KG1 (cell line): Measurements from ENCODE around the gene TPMT.
A peak's percentile ranks its signal among the peaks of the same experiment; 100 is the strongest.
"Not testable (repeated sequence)": the region's sequence is repeated elsewhere in the genome, so short reads cannot be mapped to it uniquely, and the experiment has no call there.

Experiments used
- DNase-seq: peaks from one replicate; lab custom pipeline; 2025; lab: John Stamatoyannopoulos, UW

TPMT gene

DNA sequence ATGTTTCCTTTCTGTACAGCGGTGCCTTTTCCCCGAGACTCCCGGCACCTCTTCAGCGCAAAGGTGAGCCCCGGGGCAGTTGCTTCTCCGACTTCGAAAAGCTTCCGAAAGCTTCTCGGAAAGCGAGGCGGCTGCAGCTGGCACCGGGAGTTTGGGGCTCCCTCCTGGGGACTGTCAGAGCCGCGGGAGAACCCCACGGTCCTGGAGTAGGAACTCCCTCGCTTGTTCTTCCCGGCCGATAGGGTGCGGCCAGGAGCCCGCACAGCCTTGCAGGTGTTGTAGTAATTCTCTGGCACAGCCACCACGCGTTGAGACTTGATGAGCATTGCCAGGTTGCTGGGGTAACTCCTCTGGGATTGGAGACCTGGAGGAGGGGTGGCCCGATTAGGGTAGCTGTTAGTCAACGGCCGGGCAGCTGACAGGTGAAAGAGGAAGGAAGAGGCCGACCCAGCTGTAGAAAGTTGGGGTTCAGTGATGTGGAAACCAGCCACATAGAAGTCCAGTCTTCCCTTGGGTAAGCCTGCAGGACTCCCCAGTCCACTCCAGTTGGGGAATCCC, 1.1 kb upstream of the TPMT start:
- peak; percentile 40 for DNase-seq

DNA sequence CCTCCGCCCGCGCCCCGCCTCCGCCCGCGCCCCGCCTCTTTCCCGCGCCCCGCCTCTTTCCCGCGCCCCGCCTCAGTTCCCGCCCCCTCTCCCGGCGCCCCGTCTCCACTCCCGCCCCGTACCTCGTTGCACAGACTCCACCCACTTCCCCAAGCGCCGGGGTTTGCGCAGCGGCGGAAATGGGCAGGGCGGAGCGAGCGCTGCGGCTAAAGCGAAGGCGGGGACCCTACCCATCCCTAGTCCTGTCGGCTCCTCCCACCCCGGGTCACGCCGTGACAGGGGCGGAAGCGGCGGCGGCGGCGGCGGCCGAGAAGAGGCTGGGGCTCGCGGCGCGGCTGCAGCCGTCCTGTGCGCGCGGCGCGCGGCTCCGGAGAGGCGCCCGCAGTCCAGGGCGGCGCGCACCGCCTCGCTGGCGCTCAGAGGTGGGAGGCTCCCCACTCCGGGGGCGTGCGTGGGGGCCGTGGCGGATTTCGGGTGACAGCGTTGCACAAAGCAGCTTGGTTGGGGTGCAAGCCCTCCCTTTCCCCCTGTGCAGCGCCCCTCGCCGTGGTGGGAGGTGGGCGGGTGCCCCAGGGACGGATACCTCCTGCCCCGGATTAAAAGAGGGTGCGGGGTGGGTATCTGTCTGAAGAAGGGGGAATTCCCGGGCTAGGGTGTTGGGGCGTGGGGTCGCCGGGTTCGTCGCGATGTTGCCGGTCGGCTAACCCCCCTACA, 430 bp upstream of the TPMT start, which contains the start of gene KDM1B:
Gene KDM1B (plus strand): TSS at position 273 of the 714 bp plus-strand sequence. CDS start 4,474 bp downstream, outside the sequence.
- peak; percentile 81 for DNase-seq

DNA sequence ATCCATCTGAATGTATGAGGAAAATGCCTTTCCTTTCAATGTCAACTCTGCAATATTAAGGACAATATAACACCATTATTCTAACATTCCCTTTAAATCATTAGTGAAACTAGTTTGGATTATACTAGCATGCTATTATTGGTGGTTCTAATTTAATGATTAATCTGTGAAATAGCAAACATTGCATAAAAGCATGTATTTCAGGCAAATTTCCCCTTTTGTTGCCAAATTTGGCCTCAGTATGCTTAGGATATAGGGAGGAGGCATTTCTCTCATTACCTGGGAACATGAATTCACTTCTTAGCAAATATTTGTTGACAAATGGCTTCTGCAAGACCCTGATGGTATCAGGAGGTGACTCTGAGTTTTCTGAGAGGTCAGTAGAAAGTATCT, 1.6 kb downstream of the TPMT start:
- no peak for DNase-seq

DNA sequence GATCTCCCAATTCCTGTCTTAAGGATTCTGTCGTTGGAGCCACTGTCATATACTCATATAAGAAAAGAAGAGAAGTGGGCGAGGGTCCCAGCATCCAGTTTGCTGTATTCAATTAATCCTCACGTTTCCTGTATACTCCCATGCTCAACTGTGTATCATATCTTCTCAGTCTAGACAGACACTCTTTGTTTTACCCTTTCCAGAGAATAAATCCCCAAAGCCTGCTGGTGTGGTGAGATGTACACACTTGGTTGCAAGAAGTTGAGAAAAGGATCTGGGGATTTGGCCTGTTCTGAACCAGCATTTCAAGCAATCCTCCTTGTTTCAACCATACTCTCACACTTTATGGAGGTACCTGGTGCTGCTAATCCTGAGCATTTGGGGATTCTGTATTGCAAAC, 3.1 kb downstream of the TPMT start:
- DNase-seq: no peak

DNA sequence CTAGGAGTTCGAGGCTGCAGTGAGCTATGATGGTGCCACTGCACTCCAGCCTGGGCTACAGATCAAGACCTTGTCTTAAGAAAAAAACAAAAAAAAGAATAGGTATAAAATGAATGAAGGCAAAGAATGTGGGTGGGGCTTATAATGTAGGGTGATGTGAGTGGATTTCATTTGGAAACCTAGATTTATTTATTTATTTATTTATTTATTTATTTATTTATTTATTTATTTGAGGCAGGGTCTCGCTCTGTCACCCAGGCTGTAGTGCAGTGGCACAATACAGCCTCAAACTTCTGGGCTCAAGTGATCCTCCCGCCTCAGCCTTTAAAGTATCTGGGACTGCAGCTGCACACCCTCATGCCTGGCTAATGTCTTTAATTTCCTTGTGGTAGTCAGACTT, 3.5 kb downstream of the TPMT start:
- not testable (repeated sequence) for DNase-seq

DNA sequence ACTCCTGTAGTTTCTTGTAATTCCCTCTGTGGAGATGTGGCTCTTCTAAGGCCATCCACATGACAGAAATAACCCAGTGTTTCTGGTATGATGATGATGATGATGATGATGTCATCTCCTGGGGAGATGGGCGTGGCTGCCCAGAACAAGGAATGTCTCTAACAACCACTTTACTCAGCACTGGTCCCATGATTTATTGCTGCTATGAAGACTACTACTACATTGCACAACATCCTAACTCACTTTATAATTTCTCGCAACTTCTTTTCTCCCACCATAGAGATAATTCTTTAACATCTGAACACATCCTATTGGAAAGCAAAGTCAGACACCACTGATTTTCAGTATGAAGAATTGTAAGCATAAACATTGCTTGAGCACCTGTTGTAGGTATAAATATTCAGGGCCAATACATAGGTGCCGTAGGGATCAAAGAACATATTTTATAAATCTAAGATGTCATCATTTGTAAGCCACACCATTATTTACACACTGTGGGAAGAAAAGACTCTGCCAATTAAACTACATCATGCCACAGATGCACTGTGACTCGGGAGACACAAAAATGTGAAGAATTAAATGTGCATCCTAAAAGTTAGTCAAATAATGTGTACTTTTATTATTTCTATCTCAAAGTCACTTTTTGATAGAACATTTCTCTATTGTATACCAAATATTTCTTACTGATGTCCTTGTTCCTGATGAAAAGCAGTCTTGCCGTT, 6.4 kb downstream of the TPMT start:
- no peak for DNase-seq

DNA sequence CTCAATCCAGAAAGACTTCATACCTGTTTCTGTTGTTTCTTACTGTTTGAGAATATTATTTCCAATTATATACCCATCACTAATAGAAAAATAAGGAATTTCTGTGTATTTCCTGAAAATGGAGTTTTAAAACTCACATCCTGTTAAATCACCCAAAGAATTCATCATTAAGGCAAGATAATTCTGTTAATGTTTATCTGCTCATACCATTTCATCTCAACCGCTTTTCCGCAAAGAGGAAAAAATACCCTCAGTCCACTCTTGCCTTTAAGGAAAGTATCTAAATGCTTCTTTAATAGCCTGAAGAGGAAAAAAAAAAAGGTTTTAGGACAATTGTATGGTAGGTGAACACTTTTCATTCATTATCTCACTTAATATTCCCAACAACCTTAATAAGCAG, 7.3 kb downstream of the TPMT start:
- no peak for DNase-seq

DNA sequence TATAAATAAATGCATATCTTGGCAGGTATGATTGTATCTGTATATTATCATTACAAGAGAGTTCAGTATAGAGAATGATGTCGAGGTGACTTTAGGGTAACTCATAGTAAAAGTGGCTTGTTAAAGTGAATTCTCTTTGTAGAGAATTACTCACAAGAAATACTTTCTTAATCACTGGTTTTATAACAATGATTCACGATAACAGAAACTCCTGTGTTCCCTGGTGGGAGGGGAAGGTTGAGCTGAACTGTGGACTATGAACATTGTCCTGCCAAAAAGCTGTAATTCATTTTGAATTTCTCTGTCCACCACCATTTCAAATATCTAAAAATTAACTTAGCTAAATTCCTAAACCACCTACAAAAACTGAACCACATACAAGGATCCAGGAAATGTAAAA, 7.7 kb downstream of the TPMT start:
- DNase-seq: no peak

DNA sequence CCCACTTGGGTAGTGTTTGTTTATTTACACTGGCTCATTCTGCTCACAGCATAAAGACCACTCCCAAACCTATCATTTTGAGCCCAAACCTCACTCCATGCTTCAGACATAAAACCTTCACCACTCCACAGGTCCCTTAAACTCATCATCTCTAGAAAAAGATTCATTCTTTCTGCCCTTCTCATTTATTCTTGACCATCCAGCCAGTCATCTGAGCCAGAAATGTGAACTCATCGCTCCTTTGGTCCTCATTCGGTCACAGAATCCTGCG, 12.4 kb downstream of the TPMT start:
- DNase-seq: no peak

DNA sequence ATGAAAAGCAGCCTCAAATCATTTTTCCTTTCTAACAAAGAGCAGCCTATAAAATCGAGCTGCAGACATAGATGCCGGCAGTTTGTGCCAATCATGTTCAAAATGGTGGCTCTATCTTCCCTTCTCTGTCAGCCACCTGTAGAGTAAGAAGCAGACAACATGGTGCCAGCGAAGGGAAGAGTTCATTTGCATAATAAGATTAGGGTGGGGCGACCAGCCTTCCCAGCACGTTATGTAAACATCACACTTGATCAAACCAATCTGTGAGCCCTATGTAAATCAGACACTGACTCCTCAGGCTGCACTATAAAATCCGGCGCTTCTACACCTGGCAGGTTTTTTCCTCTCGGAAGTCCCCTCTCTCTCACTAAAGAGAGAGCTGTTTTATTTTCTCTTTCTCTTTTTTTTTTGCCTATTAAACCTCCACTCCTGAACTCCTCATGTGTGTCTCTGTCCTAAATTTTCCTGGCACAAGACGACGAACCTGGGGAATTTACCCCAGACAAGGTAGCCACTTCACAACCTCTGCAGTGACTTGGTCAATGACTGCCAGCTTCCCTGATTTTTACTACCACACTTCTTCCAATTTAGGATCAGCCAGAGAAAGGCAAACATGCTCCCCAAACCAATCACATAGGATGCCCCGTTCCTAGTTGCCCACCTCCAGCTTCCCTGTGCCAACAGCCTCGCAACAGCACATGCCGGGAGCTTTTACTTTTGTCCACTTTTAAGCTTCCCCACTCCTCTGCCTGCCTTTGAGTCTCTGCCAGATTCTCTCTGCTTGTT, 12.9 kb downstream of the TPMT start:
- DNase-seq: no peak

DNA sequence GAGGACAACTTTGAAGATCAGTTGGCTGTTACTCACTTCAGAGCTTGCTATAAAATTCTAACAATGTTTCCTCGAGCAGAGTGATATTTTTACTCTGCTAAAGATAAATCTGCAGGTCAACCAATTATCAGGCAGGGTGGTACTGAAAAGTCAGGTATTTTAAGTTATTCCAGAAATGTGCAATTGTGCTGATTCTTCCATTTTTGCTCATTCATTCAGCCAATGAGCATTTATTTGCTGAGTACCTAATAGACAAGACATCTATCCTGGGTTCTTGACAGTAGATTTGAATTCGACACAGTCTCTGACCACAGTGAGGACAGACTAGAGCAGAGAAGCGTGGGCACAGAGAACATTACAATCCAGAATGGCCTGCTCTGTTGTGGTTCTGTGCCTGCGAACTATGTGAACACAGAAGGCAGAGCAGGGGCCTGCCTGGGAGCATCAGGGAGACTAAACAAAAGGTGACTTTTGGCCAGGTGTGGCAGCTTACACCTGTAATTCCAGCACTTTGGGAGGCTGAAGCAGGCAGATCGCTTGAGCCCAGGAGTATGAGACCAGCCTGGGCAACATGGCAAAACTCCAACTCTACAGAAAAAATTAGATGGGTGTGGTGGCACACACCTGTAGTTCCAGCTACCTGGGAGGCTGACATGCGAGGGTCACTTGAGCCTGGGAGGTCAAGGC, 14.8 kb downstream of the TPMT start:
- no peak for DNase-seq

DNA sequence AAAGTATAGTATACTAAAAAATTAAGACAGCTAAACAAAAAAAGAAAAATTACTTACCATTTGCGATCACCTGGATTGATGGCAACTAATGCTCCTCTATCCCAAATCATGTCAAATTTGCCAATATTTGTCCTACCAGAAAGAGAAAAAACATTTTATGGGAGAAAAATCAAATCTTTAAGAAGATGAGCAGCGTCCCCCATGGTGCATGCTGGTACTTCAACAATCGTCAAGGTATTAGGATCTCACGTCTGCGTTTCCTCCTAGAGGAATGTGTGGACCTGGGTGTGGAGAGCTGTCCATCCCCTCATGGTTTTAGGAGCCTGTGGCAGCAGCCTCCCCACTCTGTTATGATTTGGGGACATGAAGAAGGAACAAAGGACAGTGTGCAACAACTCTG, 16.0 kb downstream of the TPMT start:
- DNase-seq: no peak

DNA sequence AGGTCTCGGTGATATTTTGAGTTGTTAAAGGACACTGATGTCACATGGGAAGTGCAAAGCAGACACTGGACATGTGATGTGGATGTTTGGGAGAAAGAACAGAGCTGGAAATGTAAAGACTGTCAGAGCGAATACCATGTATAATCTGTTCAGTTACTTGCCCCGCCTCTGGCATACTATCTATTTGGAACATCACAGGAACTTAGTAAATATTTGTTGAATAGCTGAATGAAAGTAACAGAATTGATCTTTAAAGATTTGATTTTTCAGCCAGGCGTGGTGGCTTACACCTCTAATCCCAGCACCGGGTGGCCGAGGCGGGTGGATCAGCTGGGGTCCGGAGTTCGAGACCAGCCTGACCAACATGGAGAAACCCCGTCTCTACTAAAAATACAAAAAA, 18.6 kb downstream of the TPMT start:
- DNase-seq: no peak

DNA sequence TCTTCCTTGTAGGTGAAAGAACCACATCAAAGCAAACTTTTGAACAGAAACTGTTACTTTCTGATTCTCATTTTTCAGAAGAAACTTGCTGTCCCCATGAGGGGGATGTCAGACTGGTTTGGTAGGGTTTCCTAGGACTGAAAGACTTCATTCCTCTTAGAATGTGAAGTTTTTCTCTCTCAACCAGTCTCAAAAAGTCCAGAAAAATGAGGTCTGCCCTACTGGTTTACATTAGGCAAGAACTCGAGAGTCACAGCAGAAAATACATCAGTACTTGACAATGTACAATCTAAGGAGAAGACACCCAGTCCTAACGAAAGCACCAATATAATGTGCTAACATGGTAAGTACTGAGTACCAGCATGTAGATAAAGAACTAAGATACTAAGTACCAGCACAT, 19.7 kb downstream of the TPMT start:
- no peak for DNase-seq

DNA sequence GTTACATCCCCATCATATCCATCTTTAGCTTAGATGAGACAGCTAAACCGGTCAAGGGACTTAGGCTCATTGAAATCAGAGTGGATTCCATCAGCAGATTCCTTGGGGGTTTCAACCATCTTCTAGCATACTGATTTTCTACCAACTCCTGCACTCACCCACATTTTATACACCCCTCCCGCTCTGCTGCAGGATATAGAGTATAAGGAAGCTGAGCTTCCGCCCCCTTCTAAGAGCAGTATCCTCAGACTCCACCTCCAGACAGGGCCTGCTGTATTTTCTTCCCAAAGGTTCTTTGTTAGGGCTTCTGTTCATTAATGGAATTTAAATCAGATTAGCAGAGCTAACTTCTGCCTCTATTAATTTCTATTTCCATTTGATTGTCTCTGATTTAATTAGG, 22.5 kb downstream of the TPMT start:
- DNase-seq: no peak

DNA sequence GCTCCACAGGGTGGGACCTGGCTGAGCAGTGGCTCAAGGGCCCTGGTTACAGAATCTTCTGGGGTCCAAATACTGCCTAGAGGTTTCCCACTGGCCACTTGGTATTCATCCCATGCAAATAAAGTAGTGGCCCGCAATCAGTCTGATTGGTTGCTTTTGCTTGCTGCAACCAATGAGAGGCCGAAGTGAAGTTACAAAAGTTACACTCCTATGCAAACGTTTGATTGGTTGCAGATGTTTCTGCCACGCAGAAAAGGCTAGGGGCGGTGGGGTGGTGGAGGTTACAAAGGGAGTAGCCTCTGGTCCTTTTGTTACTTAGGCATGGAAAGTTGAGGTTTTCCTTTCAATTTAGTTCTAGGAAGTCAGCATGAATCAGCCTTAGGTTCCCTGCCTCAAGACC, 28.8 kb downstream of the TPMT start:
- DNase-seq: no peak

DNA sequence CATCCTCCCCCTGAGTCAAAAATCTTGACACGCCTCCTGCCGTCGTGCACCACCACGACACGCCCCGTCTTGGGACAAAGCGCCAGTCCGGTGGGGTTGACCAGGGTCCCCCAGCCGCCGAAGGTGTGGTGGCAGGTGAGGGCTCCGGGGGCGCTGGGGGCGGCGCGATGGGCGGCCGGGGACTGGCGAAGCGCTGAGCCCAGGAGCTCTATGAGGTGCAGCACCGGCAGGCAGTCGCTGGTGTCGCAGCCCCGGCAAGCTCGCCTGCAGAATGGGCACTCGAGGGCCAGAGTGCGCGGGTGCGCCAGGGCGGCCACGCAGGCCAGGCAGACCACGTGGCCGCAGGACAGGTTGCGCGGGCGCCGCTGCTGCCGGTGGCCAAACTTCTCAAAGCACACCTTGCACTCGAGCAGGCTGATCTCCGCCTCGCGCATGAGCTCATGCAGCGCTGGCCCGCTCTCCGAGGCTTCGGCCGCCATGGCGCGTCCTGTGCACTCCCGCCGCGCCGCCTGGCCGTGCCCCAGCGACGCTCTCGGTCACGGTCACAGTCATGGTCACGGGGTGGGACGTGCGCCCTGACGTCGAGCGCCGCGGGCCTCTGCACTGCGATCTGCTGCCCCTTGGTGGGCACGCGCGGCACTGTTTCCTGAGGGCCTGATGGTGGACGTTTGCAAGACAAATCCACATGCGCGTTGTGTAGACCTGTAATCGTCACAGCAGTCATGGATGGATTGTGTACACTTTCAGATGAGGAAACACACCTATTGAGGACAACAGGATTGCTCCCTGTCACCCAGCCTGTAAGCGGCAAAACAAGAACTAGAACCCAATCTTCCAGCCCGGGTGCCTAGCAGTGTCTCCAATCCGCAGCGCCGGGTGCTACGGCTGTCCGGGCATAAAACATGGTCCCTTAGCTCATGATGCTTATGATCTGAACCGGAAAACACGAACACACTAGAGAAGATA, 32.5 kb downstream of the TPMT start, which contains the start of gene NHLRC1:
Gene NHLRC1 (minus strand): TSS at position 550 of the 966 bp plus-strand sequence. CDS start 71 bp downstream, at position 479.
- no peak for DNase-seq

DNA sequence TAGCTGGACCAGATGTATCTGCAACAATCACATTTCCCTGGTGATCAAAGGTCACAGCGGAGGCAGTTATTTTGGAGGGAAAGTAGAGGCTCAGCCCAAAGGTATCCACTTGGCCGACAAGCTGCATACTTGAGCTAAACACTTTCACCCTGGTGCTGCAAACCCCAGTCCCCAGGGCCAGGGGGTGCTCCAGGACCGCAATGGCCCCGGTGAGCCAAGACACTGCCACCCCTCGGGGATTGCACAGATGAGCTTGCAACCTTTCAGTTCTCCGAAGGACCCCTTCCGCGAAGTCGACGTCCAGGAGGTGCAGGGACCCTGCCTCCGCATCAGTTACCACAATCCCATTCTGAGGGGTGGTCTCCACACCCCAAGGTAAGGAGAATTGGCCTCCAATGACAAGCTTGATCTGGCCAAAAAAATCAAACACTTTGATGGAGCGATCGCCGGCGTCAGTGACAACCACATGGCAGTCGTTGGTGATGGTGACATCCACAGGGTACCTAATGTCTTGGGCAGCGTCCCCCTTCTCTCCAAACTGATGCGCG, 33.2 kb downstream of the TPMT start:
- no peak for DNase-seq

DNA sequence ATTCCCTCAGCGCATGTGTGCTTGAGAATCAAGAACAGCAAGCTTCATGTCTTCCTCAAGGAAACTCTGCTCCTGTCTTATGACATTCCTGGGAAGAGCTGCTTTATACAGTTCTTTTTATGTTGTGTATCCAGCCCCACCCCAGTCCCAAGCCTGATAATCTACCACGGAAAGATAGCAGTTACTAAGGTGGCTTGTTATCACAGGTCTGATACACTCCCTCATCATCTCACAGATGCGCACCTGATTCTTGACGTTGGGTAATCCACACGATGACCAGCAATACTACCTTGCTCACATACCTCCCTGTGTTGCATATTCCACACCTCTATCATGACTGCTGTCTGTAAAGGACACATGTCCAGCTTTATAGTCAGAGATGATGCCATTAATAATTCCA, 35.6 kb downstream of the TPMT start:
- no peak for DNase-seq

DNA sequence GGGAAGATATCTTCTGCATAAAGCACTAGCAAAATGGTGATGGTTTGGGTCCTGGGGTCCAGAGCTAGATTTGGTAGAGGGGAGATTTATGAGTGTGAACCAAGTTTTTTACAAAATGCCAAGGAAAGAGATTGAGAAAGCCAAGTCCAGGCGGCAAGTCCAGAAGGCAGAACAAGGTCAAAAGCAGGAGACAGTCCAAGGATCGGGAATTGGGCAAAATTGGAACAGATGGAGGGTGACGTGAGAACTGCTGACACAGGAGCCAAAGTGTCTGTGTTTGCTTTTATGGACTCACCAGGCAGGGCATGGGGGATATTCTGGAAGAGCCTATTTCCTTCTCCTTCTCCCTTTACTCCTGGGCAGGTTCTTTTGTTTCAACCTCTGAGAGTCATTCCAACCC, 36.5 kb downstream of the TPMT start:
- no peak for DNase-seq

DNA sequence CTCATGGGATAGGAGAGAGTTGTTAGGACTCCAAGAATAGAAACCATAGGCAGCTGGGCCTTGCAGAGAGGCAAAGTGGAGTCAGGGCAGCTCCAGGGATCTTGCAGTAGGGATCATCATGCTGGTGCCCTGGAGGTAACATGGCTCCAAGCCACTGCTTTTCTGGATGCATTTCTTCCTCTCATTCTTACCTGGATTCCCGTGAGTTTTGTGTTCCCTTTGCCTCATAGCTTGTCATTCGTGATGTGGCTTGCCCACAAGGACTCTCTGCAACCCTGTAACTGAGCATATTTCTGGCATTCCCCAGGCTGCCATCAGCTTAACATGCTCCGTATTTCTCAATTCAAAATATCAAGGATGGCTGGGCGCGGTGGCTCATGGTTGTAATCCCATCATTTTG, 37.7 kb downstream of the TPMT start:
- no peak for DNase-seq
